Tibial artery (tissue), 4 donors: ENCODE measurements around the gene FNDC10.
A peak's percentile ranks its signal among the peaks of the same experiment; 100 is the strongest.

ENCODE experiments used
- DNase-seq, 2 donors: peaks; one replicate each; pipeline ENCODE4 v3.0.0-alpha.2; 2019
- H3K27ac ChIP-seq, 2 donors: fragments of 200-600 bp; sonication (generic) in 1 of 2; 1 replicate in 1 of 2; 2 replicates in 1 of 2; pipeline ENCODE4 v1.5.1; 2018 to 2019; ENCODE audit warnings: mild to moderate bottlenecking in 1 of 2
- H3K27me3 ChIP-seq, 2 donors: fragments of 200-600 bp; sonication (generic) in 1 of 2; one replicate each; pipeline versions ENCODE4 v1.5.1 to v1.6.0; 2016 to 2019
- H3K36me3 ChIP-seq, 3 donors: fragments of 200-600 bp; sonication (generic) in 2 of 3; one replicate each; pipeline ENCODE4 v1.5.1; 2016 to 2019; ENCODE audit warnings: mild to moderate bottlenecking in 2 of 3
- H3K4me1 ChIP-seq, 4 donors: fragments of 200-600 bp; sonication (generic) in 2 of 4; 1 replicate in 3 of 4; 2 replicates in 1 of 4; pipeline ENCODE4 v1.5.1; 2016 to 2019
- H3K4me3 ChIP-seq, 2 donors: fragments of 200-600 bp; sonication (generic) in 1 of 2; 1 replicate in 1 of 2; 2 replicates in 1 of 2; pipeline ENCODE4 v1.5.1; 2018 to 2019; ENCODE audit warnings: mild to moderate bottlenecking in 2 of 2
- H3K9me3 ChIP-seq, 3 donors: fragments of 200-600 bp; sonication (generic) in 1 of 3; one replicate each; pipeline ENCODE4 v1.5.1; 2016 to 2019
- CTCF ChIP-seq, 2 experiments: fragments of 200-600 bp in 1 of 2; fragments of 450-650 bp in 1 of 2; IDR thresholded peaks; one replicate each; pipeline ENCODE4 v1.5.1; 2017 to 2019; ENCODE audit warnings: antibody characterized with exemption in 2 of 2, mild to moderate bottlenecking in 1 of 2, moderate library complexity in 1 of 2
- intact Hi-C: fragments of 100-400 bp; cut with DNase I; formaldehyde crosslinking; loops from one replicate; pipeline ENCODE4 v1.15.0; 2023; ENCODE audit warnings: low total_unique reads

Gene FNDC10

GRCh38 chr1:1554550-1554925 lies 45.4 kb downstream of the FNDC10 start:
- Histone ChIP-seq H3K9me3 (no peaks in the 10 kb centered on the region), H3K4me1 (peaks cover 0 to 18% (median 12%) of the 10 kb centered on the region in 4 donors), H3K4me3 (no peak overlapping the region), H3K27ac (no peak overlapping the region), H3K36me3 (peaks cover 0 to 10% (median 0%) of the 10 kb centered on the region in 3 donors), H3K27me3 (no peaks in the 10 kb centered on the region)
- intact Hi-C loops: no loop called here
- DNase-seq: no peak
- TF ChIP-seq CTCF (IDR thresholded peaks at IDR 0.05): no peak

GRCh38 chr1:1553821-1554494 lies 46.0 kb downstream of the FNDC10 start:
- DNase-seq: no peak

GRCh38 chr1:1552263-1552639 lies 47.7 kb downstream of the FNDC10 start:
- no peaks in the 10 kb centered on the region for H3K27me3 ChIP-seq
- intact Hi-C loops: no loop called here

More at GRCh38 chr1:1553821-1554494, 46.0 kb downstream of the FNDC10 start:
- peaks cover 0 to 22% (median 12%) of the 10 kb centered on the region in 4 donors for H3K4me1 ChIP-seq
- no peak overlapping the region for H3K4me3 ChIP-seq
- no peaks in the 10 kb centered on the region for H3K27me3 ChIP-seq
- TF ChIP-seq CTCF (IDR thresholded peaks at IDR 0.05): no peak
- H3K9me3 ChIP-seq: no peaks in the 10 kb centered on the region
- H3K27ac ChIP-seq: no peak overlapping the region
- H3K36me3 ChIP-seq: peaks cover 0 to 10% (median 0%) of the 10 kb centered on the region in 3 donors
- intact Hi-C loops: no loop called here

GRCh38 chr1:1551524-1552262 lies 48.2 kb downstream of the FNDC10 start:
- Histone ChIP-seq H3K27ac (no peak overlapping the region), H3K36me3 (peaks cover 0 to 18% (median 0%) of the 10 kb centered on the region in 3 donors), H3K27me3 (no peaks in the 10 kb centered on the region), H3K4me1 (peaks cover 0 to 22% (median 12%) of the 10 kb centered on the region in 4 donors), H3K9me3 (no peaks in the 10 kb centered on the region), H3K4me3 (no peak overlapping the region)
- TF ChIP-seq CTCF (IDR thresholded peaks at IDR 0.05): no peak
- intact Hi-C loops: no loop called here
- no peak for DNase-seq

More at GRCh38 chr1:1552263-1552639, 47.7 kb downstream of the FNDC10 start:
- peaks cover 0 to 14% (median 0%) of the 10 kb centered on the region in 3 donors for H3K36me3 ChIP-seq
- H3K27ac ChIP-seq: no peak overlapping the region
- H3K4me3 ChIP-seq: no peak overlapping the region
- DNase-seq: no peak
- H3K9me3 ChIP-seq: no peaks in the 10 kb centered on the region
- H3K4me1 ChIP-seq: peaks cover 0 to 22% (median 12%) of the 10 kb centered on the region in 4 donors
- no peak for TF ChIP-seq CTCF (IDR thresholded peaks at IDR 0.05)

- H3K9me3 ChIP-seq: no peaks in the 10 kb centered on the region
- H3K36me3 ChIP-seq: peaks cover 0 to 18% (median 0%) of the 10 kb centered on the region in 3 donors
- H3K27ac ChIP-seq: peak overlapping the region in 1 of 2 donors; percentile 10
- intact Hi-C loops: no loop called here
- no peak overlapping the region for H3K4me3 ChIP-seq
- no peak for DNase-seq
- peaks cover 0 to 22% (median 12%) of the 10 kb centered on the region in 4 donors for H3K4me1 ChIP-seq
- TF ChIP-seq CTCF (IDR thresholded peaks at IDR 0.05): peak in 1 of 2 experiments; percentile 21
- H3K27me3 ChIP-seq: no peaks in the 10 kb centered on the region
Measured at GRCh38 chr1:1550591-1551432, 49.1 kb downstream of the FNDC10 start.
